ENCODE data around the gene PRDM2.

Gene PRDM2

DNA sequence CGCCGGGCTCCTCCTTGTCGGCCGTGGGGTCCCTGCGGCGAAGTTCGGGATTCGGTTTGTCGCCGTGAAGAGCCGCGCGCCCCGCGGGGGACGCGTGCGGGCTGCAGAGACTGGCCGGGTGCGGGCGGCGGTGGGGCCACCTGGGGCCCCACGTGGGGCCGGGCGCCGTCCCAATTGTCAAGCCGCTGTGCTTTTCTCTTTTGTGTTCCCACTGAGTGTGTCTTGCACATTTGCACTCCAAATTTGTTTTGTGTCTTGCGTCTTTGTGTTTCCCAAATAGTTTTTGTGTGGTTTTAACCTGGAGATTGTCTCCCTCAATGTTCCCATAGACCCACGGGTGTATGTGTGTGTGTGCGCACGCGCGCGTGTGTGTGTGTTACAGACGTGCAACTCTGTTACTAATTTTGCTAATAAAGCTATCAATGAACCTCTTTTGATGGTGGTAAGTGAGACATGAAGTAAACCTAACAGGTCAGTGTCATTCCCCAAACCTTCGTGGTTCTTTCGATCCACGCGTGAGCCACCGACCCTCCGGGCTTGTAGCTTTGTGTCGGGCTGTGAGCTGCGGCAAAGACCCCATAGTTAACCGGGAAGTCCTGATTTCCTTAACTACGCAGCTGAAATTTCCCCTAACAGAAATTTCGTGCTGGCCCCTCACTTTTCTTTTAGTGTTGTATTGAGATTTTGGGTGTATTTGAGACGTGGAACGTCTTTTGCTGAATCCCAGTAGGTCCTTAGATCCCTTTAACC lies 708 bp downstream of the PRDM2 start:
- DNase-seq, result peak; percentile 34

DNA sequence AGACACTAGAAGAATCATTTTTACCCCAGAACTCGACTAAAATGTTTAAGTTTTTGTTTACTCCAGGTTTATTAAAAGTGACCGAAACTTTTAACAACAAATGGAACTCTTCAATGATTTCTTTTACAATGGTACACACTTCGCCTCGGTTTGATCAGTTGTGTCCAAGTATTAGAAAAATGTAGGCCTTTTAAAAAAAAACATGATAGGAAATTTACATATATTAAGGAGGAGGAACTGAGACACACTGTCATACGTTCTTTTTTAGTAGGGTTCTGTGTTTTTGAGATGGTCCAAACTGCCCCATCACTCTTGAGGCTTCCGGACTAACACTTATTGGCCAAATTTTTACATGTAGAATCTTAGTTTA lies 1.3 kb downstream of the PRDM2 start:
- no peak for DNase-seq

DNA sequence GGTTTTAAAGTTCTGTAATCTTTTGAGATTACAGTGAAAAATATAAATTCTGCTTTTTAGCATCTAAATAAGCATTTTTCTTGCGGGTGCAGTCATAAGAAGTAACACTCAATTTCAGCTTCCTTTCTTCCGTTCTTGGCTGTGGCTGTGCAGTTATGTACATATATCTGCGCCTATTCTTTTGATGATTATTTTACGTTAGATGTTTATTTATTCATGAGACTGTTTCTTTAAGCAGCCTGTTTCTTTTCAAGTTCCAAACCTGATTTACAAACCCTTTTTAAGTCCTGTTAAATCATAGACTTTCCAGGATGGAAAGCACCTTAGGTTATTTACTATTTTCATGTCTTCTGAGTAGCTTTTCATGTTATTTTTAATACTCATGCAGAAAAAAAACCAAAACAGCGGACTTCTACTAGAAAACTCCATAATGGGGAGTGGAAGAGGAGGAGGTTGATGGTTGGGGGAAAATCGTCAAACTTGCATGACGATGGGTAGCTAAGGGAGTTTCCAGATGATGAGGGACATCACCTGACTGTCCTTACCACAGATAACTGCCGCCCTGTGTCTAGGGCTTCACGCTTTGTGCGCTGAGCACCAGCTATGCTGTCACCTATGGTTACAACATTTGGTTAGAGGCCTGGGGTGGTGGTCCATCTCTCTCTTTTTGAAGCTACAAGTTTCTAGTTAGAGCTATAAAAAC lies 2.6 kb downstream of the PRDM2 start:
- no peak for DNase-seq

DNA sequence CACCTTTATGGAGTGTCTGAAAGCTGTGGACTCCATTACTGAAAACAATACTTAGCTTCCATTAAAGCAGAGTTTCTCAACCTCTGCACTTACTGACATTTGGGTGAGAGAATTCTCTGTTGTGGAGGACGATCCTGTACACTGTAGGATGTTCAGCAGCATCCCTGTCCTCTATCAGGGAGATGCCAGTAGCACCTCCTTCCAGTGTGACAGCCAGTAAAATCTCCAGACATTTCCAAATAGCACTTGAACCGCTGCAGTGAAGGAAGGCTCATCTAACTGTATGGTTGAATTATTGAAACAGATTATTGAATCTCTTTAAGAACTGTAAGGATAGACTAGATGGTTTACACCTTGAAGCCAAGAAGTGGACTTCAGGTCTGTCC lies 3.1 kb downstream of the PRDM2 start:
- DNase-seq, result no peak

DNA sequence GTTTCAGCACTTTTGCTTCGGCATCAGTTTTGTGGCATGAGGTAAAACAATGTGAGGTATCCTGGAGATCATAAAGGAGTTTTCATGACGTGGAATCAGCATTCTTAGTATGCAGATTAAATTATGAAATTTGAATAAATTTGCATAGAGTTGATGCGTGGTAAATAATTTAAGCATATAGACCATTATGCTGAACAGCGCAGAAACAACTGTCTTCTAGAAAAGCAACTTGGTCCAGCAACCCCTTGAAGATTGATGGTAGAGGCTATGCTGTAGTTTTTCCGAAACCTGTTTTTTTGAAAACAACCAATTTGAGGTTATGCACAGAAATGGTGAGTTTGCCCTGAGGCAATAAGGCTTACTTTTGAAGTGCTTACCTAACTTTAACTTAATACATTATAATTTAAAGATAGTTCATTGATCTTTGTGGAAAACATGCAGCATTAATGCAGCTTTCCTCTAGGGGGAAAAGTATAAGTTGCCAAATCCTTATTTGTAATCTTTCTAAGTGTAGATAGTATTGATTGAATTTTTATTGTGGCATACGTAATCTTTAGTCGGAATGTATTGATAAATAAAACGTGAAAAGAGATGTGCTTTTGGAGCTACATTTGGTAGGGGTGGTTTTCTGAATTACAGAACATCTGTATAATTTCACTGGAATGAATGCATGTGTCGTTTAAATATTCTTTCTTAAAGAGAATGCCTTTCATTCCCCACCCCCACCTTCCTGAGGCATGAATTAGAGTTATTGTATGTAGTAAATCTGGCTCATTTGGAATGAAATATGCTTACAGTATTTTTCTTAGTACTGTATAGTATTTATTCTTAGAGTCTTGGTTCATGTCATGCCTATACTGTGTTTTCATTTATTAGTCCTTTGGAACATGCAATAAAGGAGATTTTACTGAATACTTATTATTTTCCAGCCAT lies 3.8 kb downstream of the PRDM2 start:
- DNase-seq, result no peak

DNA sequence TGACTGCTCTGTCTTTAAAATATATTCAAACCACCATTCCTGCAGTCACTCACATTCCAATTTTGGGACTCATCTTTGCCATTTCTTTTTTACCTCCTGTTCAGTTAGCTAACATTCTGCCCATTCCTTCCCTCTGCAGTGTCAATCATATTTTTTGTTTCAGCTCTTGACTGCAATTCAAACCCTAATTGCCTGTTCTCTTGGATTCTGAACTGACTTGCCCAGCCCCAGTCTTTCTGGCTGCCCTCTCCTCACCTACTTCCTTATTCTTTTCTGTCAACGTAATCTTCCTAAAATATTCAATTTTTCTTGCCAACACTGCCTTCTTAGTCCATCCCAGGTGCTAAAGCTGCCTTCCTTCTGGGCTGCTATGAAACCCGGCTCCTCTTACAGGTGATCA lies 6.1 kb downstream of the PRDM2 start:
- no peak for DNase-seq

DNA sequence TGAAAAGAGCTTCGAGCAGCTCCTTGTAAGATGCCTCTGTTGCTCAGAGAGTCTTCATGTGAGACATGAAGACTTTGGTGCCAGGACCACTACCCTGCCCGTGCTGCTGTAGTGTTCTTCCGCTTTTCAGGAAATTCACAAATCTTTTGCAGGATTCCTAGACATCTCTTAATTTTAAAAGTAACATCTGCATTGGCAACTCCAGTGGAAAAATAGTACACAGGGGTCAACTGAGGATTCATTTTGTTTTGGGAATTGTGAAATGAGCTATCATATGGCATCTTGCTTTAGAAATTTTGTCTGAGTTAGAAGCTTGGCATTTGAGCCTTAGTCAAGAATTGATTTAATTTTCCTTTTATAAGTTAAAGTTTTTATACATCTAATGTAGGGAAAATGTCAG lies 7.2 kb downstream of the PRDM2 start:
- DNase-seq, result peak; percentile 23

DNA sequence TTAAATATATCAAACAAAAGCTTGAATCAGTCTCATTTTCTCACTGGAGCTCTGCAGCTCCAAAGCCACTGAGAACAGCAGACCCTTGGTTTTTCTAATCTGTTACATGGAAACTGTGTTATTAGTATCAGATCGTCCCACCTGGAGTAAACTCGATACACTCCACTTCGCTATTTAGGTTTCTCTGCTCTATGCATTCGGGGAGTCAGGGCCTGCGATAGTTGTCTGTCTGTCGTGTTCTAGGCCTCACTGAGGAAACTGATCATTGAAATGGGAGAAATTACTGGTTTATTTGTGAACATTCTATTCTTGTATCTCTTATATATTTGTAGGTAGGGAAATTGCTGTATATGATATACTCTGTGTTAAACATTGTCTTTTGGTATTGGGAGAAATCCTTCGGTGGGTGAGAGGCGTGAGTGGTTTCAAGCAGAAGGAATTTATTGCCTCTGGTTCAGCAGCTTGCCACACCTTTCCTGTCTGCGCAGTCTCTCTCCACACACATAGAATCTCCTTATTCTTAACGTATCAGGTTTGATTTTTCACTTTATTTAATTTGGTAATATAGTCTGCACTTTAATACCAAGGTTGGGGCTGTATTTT lies 8.5 kb downstream of the PRDM2 start:
- no peak for DNase-seq

DNA sequence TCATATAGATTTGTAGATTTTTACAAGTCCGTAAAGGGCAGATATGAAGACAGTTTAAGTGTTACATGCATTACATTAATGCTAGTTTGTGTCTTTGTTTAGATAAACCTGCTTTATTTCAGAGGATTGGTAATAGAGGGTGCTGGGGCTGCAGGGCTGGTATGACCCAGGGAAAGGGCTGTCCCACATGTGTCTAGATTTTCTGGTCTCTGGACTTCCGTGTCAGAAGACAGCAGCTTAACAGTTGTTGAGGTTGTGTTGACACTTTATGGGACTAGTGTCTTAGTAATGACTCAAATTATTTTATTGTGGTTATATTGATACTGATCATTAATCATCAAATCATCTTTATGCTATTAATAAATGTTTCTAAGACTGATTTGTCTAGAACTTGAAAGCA lies 10.1 kb downstream of the PRDM2 start:
- no peak for DNase-seq

DNA sequence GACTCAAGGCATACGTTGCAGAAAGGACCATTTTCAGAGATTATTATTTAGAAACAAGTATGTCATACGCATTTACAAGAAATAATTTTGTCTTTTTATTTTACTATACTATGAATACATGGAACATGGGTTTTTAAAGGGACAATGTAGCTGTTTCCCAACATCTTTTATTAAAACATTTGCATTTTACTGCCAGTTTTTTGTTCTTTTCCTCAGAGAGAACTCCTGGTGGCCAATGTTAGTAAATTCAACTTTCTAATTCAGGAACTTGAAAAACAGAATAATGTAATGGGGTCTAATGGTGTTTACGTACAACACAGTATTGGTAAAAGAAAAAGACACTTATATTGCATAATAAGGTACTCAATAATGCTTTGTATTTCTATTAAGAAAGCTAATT lies 14.9 kb downstream of the PRDM2 start:
- no peak for DNase-seq

DNA sequence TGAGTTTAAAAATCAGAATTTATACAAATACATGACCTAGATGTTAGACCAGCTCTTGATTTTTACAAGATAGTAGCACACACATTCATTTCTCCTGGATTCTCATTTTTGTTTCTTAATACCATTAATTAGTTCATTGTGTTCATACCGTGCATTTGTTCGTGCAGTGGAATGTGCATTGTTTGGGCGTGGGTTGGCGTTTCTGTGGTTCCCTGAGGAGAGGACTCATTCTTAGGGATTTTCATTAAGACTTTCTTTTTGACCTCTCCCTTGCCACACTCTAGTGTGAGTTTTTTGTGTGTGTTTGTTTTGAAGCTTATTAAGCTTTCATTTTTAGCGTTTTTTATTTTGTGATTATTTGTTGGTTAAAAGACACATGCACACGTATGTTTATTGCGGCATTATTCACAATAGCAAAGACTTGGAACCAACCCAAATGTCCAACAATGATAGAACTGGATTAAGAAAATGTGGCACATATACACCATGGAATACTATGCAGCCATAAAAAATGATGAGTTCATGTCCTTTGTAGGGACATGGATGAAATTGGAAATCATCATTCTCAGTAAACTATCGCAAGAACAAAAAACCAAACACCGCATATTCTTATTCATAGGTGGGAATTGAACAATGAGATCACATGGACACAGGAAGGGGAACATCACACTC lies 15.8 kb downstream of the PRDM2 start:
- DNase-seq, result peak; percentile 82

DNA sequence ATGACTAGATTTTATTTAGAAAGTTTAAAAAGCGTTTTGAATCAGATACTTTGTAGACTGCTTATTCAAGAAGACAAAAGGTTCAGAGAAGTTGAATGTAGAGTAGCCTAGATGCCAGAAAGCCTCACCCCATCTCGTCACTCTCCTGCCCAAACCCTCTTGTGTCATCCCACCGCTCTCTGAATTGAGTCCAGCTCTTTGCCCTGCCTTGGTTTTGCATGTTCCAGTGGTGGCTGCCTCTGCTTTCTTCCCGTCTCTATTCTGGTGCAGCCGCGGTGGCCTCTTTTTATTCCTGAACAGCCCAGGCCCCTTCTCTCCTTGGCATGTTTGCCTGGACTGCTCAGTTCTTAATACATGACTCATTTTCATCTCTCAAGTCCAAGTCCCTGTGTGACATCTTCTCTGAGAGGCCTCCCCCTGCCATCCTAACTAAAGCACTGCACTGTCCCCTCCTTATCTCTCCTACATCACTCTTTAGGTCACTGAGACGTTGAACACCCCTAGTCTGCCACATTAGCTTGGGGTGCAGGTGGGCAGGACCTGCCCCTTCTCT lies 22.9 kb downstream of the PRDM2 start:
- peak; percentile 25 for DNase-seq

DNA sequence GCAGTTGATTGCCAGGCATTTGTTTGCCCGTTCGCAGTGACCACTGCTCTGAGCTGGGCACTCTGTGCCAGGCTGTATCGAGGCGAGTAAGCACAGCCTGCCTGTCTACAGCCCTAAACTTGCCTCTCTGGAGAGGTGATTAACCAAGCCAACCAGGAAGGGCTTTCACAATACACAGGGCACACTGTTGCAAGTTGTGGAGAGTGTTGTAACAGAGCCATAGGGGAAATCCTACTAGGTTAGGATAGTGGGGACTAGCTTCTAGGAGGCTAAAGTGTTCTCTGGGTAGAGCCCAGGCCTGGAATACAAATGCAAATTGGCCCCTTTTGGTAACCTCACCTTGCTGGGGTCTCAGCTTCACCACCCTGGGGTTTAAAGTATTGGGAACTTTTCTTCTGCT lies 23.8 kb downstream of the PRDM2 start:
- no peak for DNase-seq

DNA sequence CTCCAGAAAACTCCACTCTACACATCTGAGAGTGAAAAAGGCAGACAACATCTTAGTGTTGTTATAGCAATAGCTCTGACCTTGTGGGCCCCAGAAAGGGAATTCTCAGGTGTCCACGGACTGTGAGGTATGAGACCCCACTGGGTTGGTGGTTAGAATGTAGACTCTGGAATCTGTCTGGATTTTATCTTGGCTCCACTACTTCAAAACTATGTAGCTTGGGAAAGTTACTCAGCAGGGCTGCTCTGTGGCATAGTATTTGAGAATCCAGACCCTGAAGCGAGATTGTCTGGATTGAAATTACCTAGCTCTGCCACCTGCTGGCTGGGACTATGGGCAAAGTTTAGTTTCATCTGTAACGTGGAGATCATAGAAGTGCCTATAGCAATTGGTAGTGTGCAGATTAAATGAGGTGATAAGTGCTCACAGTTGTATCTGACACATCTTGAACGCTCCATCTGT lies 25.8 kb downstream of the PRDM2 start:
- peak; percentile 83 for DNase-seq

DNA sequence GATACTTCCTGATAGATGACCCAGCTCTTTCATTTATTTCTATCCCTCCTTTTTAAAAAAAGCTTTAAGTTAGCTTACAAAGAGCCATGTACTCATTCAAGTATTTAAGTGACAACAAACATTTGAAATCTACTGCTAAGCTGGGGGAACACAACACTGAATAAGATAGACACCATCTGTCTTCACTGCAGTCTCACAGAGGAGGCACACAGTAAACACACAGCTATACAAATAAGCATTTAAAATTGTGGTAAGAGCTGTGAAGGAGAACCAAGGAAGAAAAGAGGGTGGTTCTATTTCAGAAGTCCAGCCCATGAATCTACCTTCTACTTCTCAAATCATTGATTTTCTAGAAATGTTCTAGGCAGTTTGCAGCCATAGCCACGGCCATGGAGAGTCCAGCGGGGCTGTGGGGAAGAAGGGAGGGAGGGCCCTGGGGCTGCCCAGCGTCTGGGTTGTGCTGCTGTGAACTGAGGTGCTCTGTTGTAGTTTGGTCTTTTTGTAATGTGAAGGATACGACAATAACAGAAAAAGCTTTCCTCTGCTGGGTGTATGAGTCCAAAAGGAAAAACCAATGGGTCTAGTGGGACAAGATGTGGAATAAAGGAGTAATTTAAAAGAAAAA lies 28.2 kb downstream of the PRDM2 start:
- DNase-seq, result no peak

DNA sequence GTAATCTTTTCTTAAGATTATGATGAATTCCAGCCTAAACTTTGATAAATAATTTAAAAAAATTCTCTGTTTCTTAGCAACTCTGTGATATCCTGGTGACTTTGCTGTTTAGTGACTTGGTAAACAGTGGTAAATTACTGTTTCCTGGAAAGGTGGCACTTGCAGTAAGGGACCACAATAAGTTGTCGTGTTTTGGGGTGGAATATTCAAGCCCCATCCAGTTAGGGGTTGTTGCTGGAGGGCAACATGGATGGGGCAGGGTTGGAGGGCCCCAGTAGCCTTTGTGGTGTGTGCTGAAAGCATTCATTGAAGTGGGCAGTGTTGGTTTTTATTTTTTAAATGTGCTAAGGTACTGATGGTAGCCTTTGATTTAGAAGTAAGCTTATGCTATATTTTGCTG lies 30.3 kb downstream of the PRDM2 start:
- no peak for DNase-seq

DNA sequence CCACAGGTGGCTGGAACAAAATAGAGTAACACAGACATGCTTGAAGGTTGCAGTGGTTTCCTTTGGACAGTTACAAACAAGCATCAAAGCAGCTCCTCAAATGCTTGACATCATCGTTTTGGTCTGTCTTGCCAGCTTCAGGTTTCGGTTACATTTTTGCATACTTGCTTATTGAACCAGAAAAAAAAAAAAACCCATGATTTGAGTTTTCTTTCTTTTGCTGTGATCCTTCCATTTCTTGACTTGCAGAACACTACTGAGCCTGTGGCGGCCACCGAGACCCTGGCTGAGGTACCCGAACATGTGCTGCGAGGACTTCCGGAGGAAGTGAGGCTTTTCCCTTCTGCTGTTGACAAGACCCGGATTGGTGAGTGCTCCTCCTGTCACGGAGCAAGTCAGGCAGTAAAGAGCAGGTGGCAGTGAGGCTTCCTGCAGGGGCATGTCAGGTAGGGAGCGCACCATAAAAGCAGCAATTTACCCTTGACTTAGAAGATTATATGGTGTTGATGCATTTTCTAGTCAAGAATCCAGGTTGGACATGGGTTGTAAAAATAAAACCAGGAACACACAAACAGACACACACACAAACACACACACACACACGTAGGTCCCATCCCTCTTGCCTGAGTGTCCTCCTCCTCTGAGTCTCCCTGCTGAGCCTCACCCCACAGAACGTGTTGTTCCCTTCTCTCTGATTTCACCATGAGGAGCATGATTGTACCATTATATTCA lies 30.9 kb downstream of the PRDM2 start:
- no peak for DNase-seq

DNA sequence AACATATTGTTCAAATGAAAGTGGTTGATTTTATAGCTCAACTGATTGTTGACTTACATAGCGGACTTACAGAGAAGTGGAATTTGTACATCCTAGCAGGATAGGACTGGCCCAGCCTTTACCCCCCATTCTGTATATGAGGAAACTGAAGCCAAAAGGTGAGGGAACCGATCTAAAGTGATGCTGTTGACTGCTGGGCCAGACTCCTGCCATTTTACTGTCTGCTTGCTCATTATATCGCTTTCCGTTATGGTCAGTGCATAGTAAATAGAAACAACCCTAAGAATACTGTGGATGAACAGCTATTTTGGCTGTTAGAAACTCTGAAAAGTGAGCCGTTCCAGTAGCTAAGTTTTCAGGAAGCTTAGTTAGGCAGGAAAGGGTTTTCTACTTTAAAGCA lies 31.9 kb downstream of the PRDM2 start:
- no peak for DNase-seq

DNA sequence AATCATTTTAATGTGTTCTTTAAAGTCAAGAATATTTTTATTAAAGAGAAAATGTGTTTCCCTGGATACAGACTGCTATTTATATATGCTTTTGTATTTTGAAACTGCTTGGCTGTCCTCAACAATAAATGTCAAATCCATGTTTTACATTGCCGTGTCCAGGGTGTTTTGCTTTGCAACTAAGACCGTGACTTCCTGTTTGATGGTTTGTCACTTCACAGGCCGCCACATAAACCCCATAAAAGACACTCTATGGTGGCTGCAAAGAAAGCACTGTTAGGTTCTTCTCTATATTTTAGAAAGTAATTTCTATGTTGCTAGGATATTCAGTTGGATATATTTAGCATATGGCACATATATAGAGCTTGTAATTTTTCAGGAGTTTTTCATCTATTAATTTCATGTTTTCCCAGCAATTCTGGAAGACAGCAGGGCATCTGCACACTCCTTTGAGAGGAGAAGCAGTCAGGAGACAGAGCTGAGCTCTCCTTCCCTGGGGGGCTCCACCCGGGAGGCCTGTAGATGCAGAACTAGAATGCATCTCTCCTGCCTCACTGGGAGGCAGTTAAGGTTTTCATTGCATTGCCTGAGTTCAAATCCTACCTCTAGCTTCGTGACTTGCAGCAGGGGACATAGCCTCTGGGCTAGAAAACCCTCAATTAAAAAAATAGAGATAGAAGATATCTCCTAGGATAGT lies 33.1 kb downstream of the PRDM2 start:
- no peak for DNase-seq

DNA sequence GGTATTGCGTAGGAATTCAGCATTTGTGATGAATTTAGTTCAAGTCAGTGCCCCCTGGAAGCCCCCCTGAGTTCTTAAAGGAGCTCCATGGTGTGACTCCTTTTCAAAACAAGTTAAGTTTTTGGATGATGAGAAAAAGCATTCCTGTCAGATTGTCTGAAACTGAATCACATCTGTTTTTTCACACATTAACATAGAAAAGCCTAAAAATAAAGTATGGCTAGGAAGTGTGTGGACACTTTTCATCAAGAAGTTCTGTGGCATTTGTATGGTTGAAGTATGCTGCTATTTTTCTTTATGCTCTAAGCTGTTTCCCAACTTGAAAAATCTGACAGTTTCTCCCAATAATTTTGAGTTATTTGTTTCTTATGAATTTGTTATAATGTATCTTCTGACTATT lies 33.7 kb downstream of the PRDM2 start:
- DNase-seq, result peak; percentile 68
